Head of caudate nucleus (tissue), 42 donors: ENCODE results near the gene TMEM131L.
"Not testable (repeated sequence)": the region's sequence is repeated elsewhere in the genome, so short reads cannot be mapped to it uniquely, and the experiment has no call there.

Source experiments
- DNase-seq, 42 donors: peaks; one replicate each; pipeline versions ENCODE4 v3.0.0 to v3.0.0-alpha.2; 2020 to 2021; ENCODE audit warnings: mixed read lengths in 7 of 42
- intact Hi-C: fragments of 100-400 bp; cut with DNase I; formaldehyde crosslinking; loops from one replicate; pipeline ENCODE4 v1.15.0; 2022

TMEM131L gene

GRCh38 chr4:153494562-153494961 lies 28.4 kb downstream of the TMEM131L start:
- no peak for DNase-seq
- intact Hi-C loops: no loop called here

DNA sequence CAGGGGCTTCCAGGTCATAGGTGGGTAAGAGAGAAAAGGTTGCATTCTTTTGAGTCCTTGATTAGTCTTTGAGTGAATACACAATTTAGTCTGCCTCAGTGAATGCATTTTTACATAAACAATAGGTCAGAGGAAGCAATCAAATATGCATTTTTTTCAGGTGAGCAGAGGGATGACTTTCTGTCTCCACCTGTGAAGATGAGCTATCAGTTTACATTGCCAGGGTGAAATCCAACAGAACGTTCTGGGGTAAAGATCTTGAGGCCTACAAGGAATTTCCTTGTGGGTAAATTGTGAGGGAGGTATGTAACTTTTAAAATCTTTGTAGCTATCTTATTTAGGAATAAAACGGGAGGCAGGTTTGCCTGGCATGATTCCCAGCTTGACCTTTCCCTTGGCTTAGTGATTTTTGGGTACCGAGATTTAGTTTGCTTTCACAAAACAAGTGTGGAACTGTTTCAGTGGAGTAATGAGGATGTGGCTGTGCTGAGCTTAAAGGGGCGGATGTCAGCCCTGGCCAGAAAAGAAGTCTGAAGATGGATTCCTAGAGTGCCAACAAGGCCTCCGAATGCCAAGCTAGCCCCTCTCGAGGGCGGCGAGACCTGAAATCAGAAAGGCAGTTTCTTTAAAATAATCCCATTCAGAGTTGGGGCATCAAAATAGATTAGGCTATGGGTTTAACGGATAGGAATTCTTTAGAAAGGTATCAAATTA lies 29.5 kb downstream of the TMEM131L start:
- intact Hi-C loops: no loop called here
- DNase-seq: no peak

- DNase-seq: no peak
- intact Hi-C loops: no loop called here
These were observed 31.0 kb downstream of the TMEM131L start for GRCh38 chr4:153497091-153497531.

- intact Hi-C loops: no loop called here
- DNase-seq: peak in 24 of 42 donors; percentile 18 to 80 (median 57)
These were observed 32.1 kb downstream of the TMEM131L start for GRCh38 chr4:153497988-153498967.

DNA sequence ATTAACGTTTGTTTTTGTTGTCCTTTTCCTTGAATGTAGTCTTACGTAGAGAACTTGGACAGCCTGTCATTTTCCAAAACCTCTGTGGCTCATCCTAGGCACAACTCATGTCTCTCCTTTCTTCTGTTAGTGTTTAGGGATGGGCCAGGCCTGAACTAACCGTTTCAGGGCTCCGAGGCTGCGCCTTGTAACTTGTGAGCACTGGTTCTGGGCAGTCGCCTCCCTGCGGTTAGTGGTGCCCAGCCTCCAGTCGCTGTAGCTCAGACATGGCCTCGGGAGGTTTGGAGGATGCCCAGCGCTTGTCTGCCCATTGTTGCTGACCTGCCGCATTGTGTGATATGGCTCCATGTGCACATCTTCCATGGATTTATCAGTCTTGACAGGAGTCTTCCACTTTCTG lies 32.8 kb downstream of the TMEM131L start:
- no peak for DNase-seq
- intact Hi-C loops: no loop called here

GRCh38 chr4:153501578-153501977 lies 35.4 kb downstream of the TMEM131L start:
- intact Hi-C loops: no loop called here
- no peak for DNase-seq

- DNase-seq: no peak
- intact Hi-C loops: no loop called here
These were observed 36.4 kb downstream of the TMEM131L start for GRCh38 chr4:153502584-153502983.

DNA sequence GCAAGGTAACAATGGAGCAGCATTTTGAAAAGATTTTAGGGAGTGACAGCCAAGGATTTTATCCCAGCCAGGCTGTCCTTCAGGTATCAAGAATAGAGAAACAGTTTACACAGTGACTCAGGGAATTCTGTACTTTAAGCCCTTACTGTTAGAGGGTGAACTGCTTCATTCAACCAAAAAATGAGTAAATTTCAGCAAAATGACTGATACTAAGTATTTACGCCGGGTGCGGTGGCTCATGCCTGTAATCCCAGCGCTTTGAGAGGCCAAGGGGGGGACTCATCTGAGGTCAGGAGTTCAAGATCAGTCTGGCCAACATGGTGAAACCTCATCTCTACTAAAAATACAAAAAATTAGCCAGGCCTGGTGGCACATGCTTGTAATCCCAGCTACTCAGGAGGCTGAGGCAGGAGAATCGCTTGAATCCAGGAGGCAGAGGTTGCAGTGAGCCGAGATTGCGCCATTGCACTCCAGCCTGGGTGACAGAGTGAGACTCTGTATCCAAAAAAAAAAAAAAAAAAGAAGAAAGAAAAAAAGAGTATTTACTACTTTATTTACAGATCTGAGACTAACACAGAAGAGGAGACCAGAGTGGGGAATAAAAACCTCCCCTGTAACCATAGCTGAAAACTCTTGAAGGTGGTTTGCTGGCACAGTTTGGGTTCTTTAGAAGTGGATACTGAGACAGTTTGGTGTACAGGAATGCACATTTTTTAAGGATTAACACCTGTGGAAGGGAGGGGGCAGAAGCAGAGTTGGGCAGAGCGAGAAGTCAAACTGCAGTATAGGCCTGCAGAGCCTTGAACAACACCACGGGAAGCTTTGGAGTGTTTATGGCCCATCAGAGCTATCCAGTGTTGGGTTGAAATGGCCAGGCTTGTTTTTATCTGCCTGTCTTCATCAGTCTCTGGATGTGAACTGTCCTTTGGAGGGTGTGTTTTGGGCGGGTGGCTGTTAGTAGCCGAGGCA lies 40.5 kb downstream of the TMEM131L start:
- intact Hi-C loops: no loop called here
- no peak for DNase-seq

- DNase-seq: peak in 4 of 42 donors; percentile 30 to 56 (median 34)
- intact Hi-C loops: no loop called here
These were observed 41.3 kb downstream of the TMEM131L start for GRCh38 chr4:153507310-153508073.

GRCh38 chr4:153509212-153509611 lies 43.1 kb downstream of the TMEM131L start:
- intact Hi-C loops, DNase-seq: not testable (repeated sequence)

GRCh38 chr4:153509724-153510123 lies 43.6 kb downstream of the TMEM131L start:
- DNase-seq: no peak
- intact Hi-C loops: no loop called here

DNA sequence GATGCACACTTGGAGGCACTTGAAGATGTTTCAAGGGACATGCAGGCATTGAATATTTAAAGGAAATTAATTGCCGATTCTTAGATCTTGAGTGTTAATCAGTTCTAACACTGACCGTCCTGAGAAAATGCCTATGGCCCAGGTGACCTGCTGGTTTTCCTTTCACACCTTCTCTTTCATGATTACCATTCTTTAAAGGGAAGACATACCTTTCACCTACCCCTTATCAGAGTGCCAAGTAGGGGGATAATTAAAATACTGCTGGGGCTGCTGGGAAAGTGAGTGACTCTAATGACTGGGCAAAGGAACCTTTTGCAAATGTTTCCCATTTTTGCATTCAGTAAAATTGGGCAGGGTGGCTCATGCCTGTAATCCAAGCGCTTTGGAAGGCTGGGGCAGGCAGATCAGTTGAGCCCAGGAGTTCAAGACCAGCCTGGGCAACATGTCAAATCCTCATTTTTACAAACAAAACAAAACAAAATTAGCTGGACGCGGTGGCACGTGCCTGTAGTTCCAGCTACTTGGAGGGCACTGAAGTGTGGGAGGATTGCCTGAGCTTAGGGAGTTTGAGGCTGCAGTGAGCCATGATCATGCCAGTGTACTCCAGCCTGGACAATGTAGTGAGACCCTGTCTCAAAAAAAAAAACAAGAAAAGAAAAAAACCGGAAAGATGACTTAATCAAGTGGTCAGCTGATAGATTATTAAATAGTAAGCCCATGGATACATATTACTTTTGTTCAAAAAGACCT lies 44.3 kb downstream of the TMEM131L start:
- intact Hi-C loops: no loop called here
- DNase-seq: no peak

- intact Hi-C loops: no loop called here
- DNase-seq: no peak
These were observed 44.9 kb downstream of the TMEM131L start for GRCh38 chr4:153511104-153511503.

- intact Hi-C loops: no loop called here
- DNase-seq: no peak
These were observed 46.1 kb downstream of the TMEM131L start for GRCh38 chr4:153512162-153512852.

GRCh38 chr4:153512952-153513500 lies 46.9 kb downstream of the TMEM131L start:
- no peak for DNase-seq
- intact Hi-C loops: no loop called here

DNA sequence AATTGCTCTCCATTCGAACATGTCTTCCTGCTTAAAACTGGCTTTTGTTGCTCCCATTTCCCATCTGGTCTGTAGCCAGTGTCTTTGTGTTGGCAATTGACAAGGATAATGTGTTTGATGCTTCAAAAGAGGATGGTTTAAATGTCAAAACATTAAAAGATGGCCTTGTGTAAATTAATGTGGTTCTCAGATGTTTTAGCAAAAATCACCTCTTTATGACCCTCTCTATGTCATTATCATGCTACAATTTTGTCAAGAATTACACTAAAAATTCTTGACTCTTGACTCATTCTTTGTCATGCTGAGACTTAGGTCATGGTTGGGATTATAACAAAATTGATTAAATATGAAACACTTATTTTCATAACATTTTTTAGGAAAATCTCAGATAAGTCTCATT lies 47.4 kb downstream of the TMEM131L start:
- no peak for DNase-seq
- intact Hi-C loops: no loop called here
